PC-9 (cell line): ENCODE measurements around the gene RBMS1. TPM values are rescaled to one million over a fixed set of nuclear protein-coding genes. Genes with fewer than 3 reads are reported as not detected.

ENCODE experiments used
- BruUV-seq: library from RNA; stranded (reverse); fragments of 400-500 nt; replicated peaks from 2 replicates; lab custom pipeline; 2021; lab: Mats Ljungman, UMichigan
- CTCF ChIA-PET: fragments of 300-600 bp; sonication (Branson Sonifier 250); formaldehyde crosslinking; loops from one replicate; lab custom pipeline; 2022; ENCODE audit warnings: antibody characterized with exemption; lab: Charles Lee
- POLR2A ChIA-PET: fragments of 300-600 bp; sonication (Branson Sonifier 250); formaldehyde crosslinking; loops from one replicate; lab custom pipeline; 2022; ENCODE audit warnings: antibody characterized with exemption; ENCODE audit not compliant: unreplicated experiment; lab: Charles Lee
- DNase-seq, 2 experiments: peaks; one replicate each; pipeline versions ENCODE4 v3.0.0 to v3.0.0-alpha.2; 2015 to 2022; ENCODE audit warnings: mixed read lengths in 1 of 2
- H2AFZ ChIP-seq: fragments of 200-600 bp; sonication (generic); 2 replicates; pipeline ENCODE4 v1.8.1; 2017; ENCODE audit warnings: antibody characterized with exemption
- H3F3A ChIP-seq: fragments of 200-600 bp; sonication (generic); 2 replicates; pipeline ENCODE4 v1.8.1; 2017; ENCODE audit warnings: antibody characterized with exemption, mild to moderate bottlenecking, low read depth; ENCODE audit not compliant: insufficient read depth
- H3K27ac ChIP-seq: fragments of 200-600 bp; sonication (generic); 2 replicates; pipeline ENCODE4 v1.6.1; 2016; ENCODE audit warnings: mixed run types
- H3K27me3 ChIP-seq: fragments of 200-600 bp; sonication (generic); 2 replicates; pipeline ENCODE4 v1.6.1; 2016; ENCODE audit warnings: low read depth, mixed run types; ENCODE audit not compliant: insufficient read depth
- H3K36me3 ChIP-seq: fragments of 200-600 bp; sonication (generic); 2 replicates; pipeline ENCODE4 v1.6.1; 2016; ENCODE audit warnings: low read depth, mixed run types
- H3K4me1 ChIP-seq: fragments of 200-600 bp; sonication (generic); replicated peaks from 2 replicates; pipeline ENCODE4 v1.6.1; 2016; ENCODE audit warnings: mixed run types; ENCODE audit not compliant: insufficient read depth
- H3K4me2 ChIP-seq: fragments of 200-600 bp; sonication (generic); 2 replicates; pipeline ENCODE4 v1.6.1; 2017; ENCODE audit warnings: mixed run types
- H3K4me3 ChIP-seq: fragments of 200-600 bp; sonication (generic); 2 replicates; pipeline ENCODE4 v1.6.1; 2016; ENCODE audit warnings: mixed run types
- H3K79me2 ChIP-seq: fragments of 200-600 bp; sonication (generic); 2 replicates; pipeline ENCODE4 v1.6.1; 2017; ENCODE audit warnings: low read depth, mixed run types
- H3K9me2 ChIP-seq: fragments of 200-600 bp; sonication (generic); 2 replicates; pipeline ENCODE4 v1.8.1; 2017; ENCODE audit warnings: mild to moderate bottlenecking; ENCODE audit not compliant: insufficient read depth
- H3K9me3 ChIP-seq: fragments of 200-600 bp; sonication (generic); 2 replicates; pipeline ENCODE4 v1.8.1; 2016; ENCODE audit warnings: low read depth; ENCODE audit not compliant: insufficient read depth
- H4K20me1 ChIP-seq: fragments of 200-600 bp; sonication (generic); 2 replicates; pipeline ENCODE4 v1.8.1; 2017; ENCODE audit not compliant: insufficient read depth
- CTCF ChIP-seq: fragments of 200-600 bp; sonication (generic); conservative IDR thresholded peaks from 2 replicates; pipeline ENCODE4 v1.6.1; 2017; ENCODE audit warnings: mixed run types, antibody characterized with exemption, mild to moderate bottlenecking, moderate library complexity
- EZH2 ChIP-seq: fragments of 200-600 bp; sonication (generic); IDR thresholded peaks from 2 replicates; pipeline ENCODE4 v1.8.0; 2017; ENCODE audit warnings: antibody characterized with exemption, low read depth
- intact Hi-C: fragments of 100-400 bp; cut with micrococcal nuclease; formaldehyde crosslinking; loops from one replicate; pipeline ENCODE4 v1.10.0; 2022; ENCODE audit not compliant: unreplicated experiment
- total RNA-seq: library from RNA; stranded (reverse); gene quantifications from 2 replicates; pipeline ENCODE4 v1.2.3, GENCODE V29; 2021

RBMS1 gene
- total RNA-seq, 1 experiment from 2014 or later: 65.1 TPM

DNA sequence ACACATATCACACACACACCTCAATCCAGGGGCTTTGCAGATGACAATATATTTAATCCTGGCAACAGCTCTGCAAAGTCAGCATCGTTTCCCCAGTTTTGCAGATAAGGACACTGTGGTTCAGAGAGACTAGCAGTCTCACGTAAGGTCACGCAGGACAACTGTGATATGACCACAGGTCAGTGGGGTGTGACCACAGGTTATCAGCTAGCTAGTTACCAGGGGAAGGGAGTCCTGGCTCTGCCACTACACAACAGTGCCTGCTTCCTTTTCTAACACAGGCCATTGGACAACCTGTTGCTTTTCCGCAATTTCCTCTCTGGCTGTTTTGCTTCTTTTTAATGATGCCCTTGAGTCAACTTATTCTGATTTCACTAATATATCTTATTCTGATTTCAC is 33.3 kb downstream of the RBMS1 start:
- Histone ChIP-seq H3K4me1 (peaks cover 8% of the 10 kb centered on the region; the same call in 1 of the 2 replicates), H2AFZ (no peak overlapping the region), H3K4me2 (no peak overlapping the region), H3K9me2 (no peaks in the 10 kb centered on the region), H3K79me2 (peaks cover 41% of the 10 kb centered on the region), H3K36me3 (no peaks in the 10 kb centered on the region), H3K27me3 (no peaks in the 10 kb centered on the region), H3K4me3 (no peak overlapping the region), H3K9me3 (no peaks in the 10 kb centered on the region), H4K20me1 (no peaks in the 10 kb centered on the region), H3K27ac (no peak overlapping the region), H3F3A (no peaks in the 10 kb centered on the region)
- intact Hi-C loops: no loop called here
- CTCF ChIA-PET: no interaction called here
- TF ChIP-seq EZH2 (no peak), CTCF (no peak)
- no peak for DNase-seq
- POLR2A ChIA-PET: no interaction called here
- BruUV-seq: no TSS peak

DNA sequence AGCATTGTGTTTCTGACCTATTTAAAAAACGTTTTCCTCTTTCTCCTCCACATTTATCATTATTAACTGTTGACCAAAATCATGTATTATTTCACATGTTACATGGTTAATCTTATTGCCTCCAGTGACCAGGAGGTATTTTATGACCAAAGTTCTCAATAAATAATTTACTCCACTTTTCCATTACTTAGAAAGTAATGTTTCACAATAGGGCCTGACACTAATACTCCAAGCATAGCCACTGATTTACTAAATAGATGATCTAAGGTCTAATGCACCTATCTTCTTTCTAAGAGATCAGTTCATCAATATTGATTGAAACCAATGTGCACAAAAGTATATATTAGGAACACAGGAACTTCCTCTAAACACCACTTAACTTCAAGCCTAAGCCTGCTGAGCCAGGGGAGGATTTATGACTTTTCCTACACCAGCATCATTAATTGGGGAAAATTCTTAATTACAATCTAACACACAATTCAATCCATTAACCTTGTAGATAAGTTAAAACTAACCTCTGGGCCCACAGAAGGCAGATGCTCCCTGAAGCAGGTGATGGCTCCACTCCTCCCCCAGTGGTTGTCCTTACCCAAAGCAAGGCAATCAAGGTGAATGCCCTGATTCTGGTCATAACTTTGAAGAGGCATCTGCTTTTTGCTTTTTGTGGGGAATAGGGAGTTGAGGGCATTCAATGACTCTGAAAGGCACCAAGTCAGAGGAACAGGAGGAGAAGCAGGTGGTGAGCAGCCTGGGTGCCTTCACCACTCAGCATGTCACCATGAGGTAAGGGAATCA is 33.9 kb downstream of the RBMS1 start:
- H3K9me3 ChIP-seq: no peaks in the 10 kb centered on the region
- H3K9me2 ChIP-seq: no peaks in the 10 kb centered on the region
- H3K36me3 ChIP-seq: no peaks in the 10 kb centered on the region
- no peak for DNase-seq
- BruUV-seq: no TSS peak
- no peak overlapping the region for H3K4me2 ChIP-seq
- no peak for TF ChIP-seq CTCF
- no peak for TF ChIP-seq EZH2
- ChIA-PET POLR2A (no interaction called here), CTCF (no interaction called here)
- H3K79me2 ChIP-seq: peaks cover 35% of the 10 kb centered on the region
- intact Hi-C loops: no loop called here
- no peak overlapping the region for H3K4me3 ChIP-seq
- H3K27ac ChIP-seq: no peak overlapping the region
- H2AFZ ChIP-seq: no peak overlapping the region
- H3K27me3 ChIP-seq: no peaks in the 10 kb centered on the region
- H3K4me1 ChIP-seq: peaks cover 7% of the 10 kb centered on the region; the same call in 1 of the 2 replicates
- no peaks in the 10 kb centered on the region for H4K20me1 ChIP-seq
- H3F3A ChIP-seq: no peaks in the 10 kb centered on the region

- peaks cover 32% of the 10 kb centered on the region for H3K79me2 ChIP-seq
- DNase-seq: no peak
- H4K20me1 ChIP-seq: no peaks in the 10 kb centered on the region
- CTCF ChIA-PET: no interaction called here
- POLR2A ChIA-PET: no interaction called here
- no peaks in the 10 kb centered on the region for H3F3A ChIP-seq
- no peaks in the 10 kb centered on the region for H3K9me2 ChIP-seq
- H3K4me3 ChIP-seq: no peak overlapping the region
- BruUV-seq: no TSS peak
- H3K27me3 ChIP-seq: no peaks in the 10 kb centered on the region
- H3K4me1 ChIP-seq: no peaks in the 10 kb centered on the region
- no peak overlapping the region for H3K27ac ChIP-seq
- no peaks in the 10 kb centered on the region for H3K36me3 ChIP-seq
- H3K4me2 ChIP-seq: no peak overlapping the region
- H3K9me3 ChIP-seq: no peaks in the 10 kb centered on the region
- TF ChIP-seq EZH2 (no peak), CTCF (no peak)
- intact Hi-C loops: no loop called here
- H2AFZ ChIP-seq: no peak overlapping the region
These were observed 34.7 kb downstream of the RBMS1 start for GRCh38 chr2:160458718-160459453.
